HL-60 (cell line): ENCODE data around the gene KIAA1671.

ENCODE experiments used
- DNase-seq, 2 experiments: peaks; one replicate each; pipeline ENCODE4 v3.0.0-alpha.2; 2010 to 2020; ENCODE audit warnings: low read depth in 1 of 2, low spot score in 1 of 2
- H3K27ac ChIP-seq: fragments of 250-450 bp; sonication (Bioruptor Pico); replicated peaks from 2 replicates; pipeline ENCODE4 v1.5.1; 2020; ENCODE audit warnings: mild to moderate bottlenecking, moderate library complexity
- H3K27me3 ChIP-seq: fragments of 250-450 bp; sonication (Bioruptor Pico); 2 replicates; pipeline ENCODE4 v1.5.1; 2021; ENCODE audit warnings: mild to moderate bottlenecking, moderate library complexity; ENCODE audit not compliant: insufficient read depth, poor library complexity, severe bottlenecking
- H3K4me3 ChIP-seq: replicated peaks from 2 replicates; pipeline ENCODE4 v1.5.1; 2011; ENCODE audit warnings: mild to moderate bottlenecking, control low read depth, low read length; ENCODE audit not compliant: insufficient read depth
- CTCF ChIP-seq: IDR thresholded peaks from one replicate; pipeline ENCODE4 v1.5.1; 2011; ENCODE audit warnings: low read length, control low read depth, inconsistent platforms; ENCODE audit not compliant: insufficient read depth
- GABPA ChIP-seq: IDR thresholded peaks from 2 replicates; pipeline ENCODE4 v1.6.1; 2012; ENCODE audit warnings: low read depth
- POLR2AphosphoS5 ChIP-seq: IDR thresholded peaks from 2 replicates; pipeline ENCODE4 v1.6.1; 2012; ENCODE audit warnings: low read depth
- SPI1 ChIP-seq: IDR thresholded peaks from 2 replicates; pipeline ENCODE4 v1.6.1; 2012; ENCODE audit warnings: low read depth, mild to moderate bottlenecking, borderline replicate concordance
- TF ChIP-seq, protein P1 (sequence below): IDR thresholded peaks from 2 replicates; pipeline ENCODE4 v1.6.1; 2012; ENCODE audit warnings: low read depth; ENCODE audit not compliant: insufficient replicate concordance

The KIAA1671 gene

DNA sequence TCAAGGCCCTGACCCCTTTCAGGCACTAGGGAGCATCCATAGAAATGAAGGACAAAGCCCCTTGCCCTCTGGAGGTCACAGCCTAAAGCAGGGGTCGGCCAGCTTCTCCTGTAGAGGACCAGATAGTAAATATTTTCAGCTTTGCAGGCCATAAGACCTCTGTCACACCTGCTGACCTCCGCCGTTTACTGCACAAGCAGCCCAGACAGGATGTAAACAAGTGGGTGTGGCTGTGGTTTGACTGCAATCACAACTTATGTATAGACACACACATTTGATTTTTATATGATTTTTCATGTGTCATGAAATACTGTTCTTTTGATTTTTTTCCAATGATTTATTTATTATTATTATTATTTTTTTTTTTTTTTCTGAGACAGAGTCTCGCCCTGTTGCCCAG lies 34.3 kb downstream of the KIAA1671 start:
- TF ChIP-seq SPI1 (no peak), CTCF (no peak), POLR2AphosphoS5 (no peak), GABPA (no peak)
- TF ChIP-seq, protein P1, sequence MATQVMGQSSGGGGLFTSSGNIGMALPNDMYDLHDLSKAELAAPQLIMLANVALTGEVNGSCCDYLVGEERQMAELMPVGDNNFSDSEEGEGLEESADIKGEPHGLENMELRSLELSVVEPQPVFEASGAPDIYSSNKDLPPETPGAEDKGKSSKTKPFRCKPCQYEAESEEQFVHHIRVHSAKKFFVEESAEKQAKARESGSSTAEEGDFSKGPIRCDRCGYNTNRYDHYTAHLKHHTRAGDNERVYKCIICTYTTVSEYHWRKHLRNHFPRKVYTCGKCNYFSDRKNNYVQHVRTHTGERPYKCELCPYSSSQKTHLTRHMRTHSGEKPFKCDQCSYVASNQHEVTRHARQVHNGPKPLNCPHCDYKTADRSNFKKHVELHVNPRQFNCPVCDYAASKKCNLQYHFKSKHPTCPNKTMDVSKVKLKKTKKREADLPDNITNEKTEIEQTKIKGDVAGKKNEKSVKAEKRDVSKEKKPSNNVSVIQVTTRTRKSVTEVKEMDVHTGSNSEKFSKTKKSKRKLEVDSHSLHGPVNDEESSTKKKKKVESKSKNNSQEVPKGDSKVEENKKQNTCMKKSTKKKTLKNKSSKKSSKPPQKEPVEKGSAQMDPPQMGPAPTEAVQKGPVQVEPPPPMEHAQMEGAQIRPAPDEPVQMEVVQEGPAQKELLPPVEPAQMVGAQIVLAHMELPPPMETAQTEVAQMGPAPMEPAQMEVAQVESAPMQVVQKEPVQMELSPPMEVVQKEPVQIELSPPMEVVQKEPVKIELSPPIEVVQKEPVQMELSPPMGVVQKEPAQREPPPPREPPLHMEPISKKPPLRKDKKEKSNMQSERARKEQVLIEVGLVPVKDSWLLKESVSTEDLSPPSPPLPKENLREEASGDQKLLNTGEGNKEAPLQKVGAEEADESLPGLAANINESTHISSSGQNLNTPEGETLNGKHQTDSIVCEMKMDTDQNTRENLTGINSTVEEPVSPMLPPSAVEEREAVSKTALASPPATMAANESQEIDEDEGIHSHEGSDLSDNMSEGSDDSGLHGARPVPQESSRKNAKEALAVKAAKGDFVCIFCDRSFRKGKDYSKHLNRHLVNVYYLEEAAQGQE, result no peak
- Histone ChIP-seq H3K27ac (no peak overlapping the region), H3K27me3 (no peaks in the 10 kb centered on the region), H3K4me3 (no peak overlapping the region)
- no peak for DNase-seq

GRCh38 chr22:24989135-24989534 lies 36.6 kb downstream of the KIAA1671 start:
- H3K4me3 ChIP-seq, result no peak overlapping the region
- no peak overlapping the region for H3K27ac ChIP-seq
- no peak for DNase-seq
- H3K27me3 ChIP-seq, result no peaks in the 10 kb centered on the region
- TF ChIP-seq SPI1, result no peak
- TF ChIP-seq, protein P1, result no peak
- TF ChIP-seq GABPA, result no peak
- TF ChIP-seq POLR2AphosphoS5, result no peak
- no peak for TF ChIP-seq CTCF

DNA sequence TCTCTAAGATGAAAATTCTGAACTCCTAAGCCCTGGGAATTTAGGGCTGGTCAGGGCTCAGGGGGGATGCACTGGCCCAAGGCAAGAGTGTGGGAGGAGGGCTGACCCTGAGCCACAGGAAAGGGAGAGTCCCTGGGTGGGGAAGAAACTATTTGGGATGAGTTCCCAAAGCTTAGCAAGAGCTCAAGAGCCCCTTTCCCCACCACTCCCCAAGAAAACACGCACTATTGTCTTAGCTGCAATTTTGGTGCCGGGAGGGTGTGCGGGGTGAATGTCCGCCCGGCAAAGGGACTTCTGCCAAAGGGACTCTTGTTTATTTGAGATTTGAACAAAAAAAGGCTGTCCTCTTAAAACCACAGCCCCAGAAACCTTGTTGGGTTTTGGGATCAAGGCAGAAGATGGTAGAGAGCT lies 37.0 kb downstream of the KIAA1671 start:
- H3K27me3 ChIP-seq, result no peaks in the 10 kb centered on the region
- no peak overlapping the region for H3K4me3 ChIP-seq
- DNase-seq, result no peak
- TF ChIP-seq CTCF, result no peak
- TF ChIP-seq, protein P1, result no peak
- TF ChIP-seq GABPA, result no peak
- TF ChIP-seq POLR2AphosphoS5, result no peak
- no peak for TF ChIP-seq SPI1
- no peak overlapping the region for H3K27ac ChIP-seq
